ENCODE results near the gene CLEC16A. TPM values are rescaled to one million over a fixed set of nuclear protein-coding genes. Genes with fewer than 3 reads are reported as not detected.
A peak's percentile ranks its signal among the peaks of the same experiment; 100 is the strongest.
"Not testable (repeated sequence)": the region's sequence is repeated elsewhere in the genome, so short reads cannot be mapped to it uniquely, and the experiment has no call there.

Gene CLEC16A
- total RNA-seq, 1 experiment from 2014 or later, result 15.6 TPM

GRCh38 chr16:10923650-10924214, 20.6 kb upstream of the CLEC16A start:
- in situ Hi-C loops (cut with HindIII; ENCODE audit: low sequenced_read_pairs), result no loop called here
- DNase-seq (ENCODE audit: low spot score), result peak; percentile 71

GRCh38 chr16:10925285-10925684, 19.1 kb upstream of the CLEC16A start:
- in situ Hi-C loops (cut with HindIII; ENCODE audit: low sequenced_read_pairs); DNase-seq (ENCODE audit: low spot score): not testable (repeated sequence)

- in situ Hi-C loops (cut with HindIII; ENCODE audit: low sequenced_read_pairs), result no loop called here
- no peak for DNase-seq (ENCODE audit: low spot score)
Measured at GRCh38 chr16:10926094-10926493, 18.3 kb upstream of the CLEC16A start.

- DNase-seq (ENCODE audit: low spot score), result no peak
- in situ Hi-C loops (cut with HindIII; ENCODE audit: low sequenced_read_pairs), result no loop called here
Measured at GRCh38 chr16:10926867-10927266, 17.5 kb upstream of the CLEC16A start.

- DNase-seq (ENCODE audit: low spot score), result no peak
- in situ Hi-C loops (cut with HindIII; ENCODE audit: low sequenced_read_pairs), result no loop called here
Measured at GRCh38 chr16:10927497-10928112, 16.8 kb upstream of the CLEC16A start.

GRCh38 chr16:10929097-10929496, 15.3 kb upstream of the CLEC16A start:
- DNase-seq (ENCODE audit: low spot score); in situ Hi-C loops (cut with HindIII; ENCODE audit: low sequenced_read_pairs): not testable (repeated sequence)

- in situ Hi-C loops (cut with HindIII; ENCODE audit: low sequenced_read_pairs), result no loop called here
- DNase-seq (ENCODE audit: low spot score), result no peak
Measured at GRCh38 chr16:10929853-10930754, 14.3 kb upstream of the CLEC16A start.

- in situ Hi-C loops (cut with HindIII; ENCODE audit: low sequenced_read_pairs), result no loop called here
Measured at GRCh38 chr16:10930755-10931093, 13.6 kb upstream of the CLEC16A start.

GRCh38 chr16:10931134-10931533, 13.2 kb upstream of the CLEC16A start:
- in situ Hi-C loops (cut with HindIII; ENCODE audit: low sequenced_read_pairs), result no loop called here
- DNase-seq (ENCODE audit: low spot score), result no peak

More at GRCh38 chr16:10930755-10931093, 13.6 kb upstream of the CLEC16A start:
- DNase-seq (ENCODE audit: low spot score), result no peak

- in situ Hi-C loops (cut with HindIII; ENCODE audit: low sequenced_read_pairs), result no loop called here
- DNase-seq (ENCODE audit: low spot score), result no peak
Measured at GRCh38 chr16:10931977-10932632, 12.3 kb upstream of the CLEC16A start.

GRCh38 chr16:10932959-10933710, 11.2 kb upstream of the CLEC16A start:
- DNase-seq (ENCODE audit: low spot score), result no peak
- in situ Hi-C loops (cut with HindIII; ENCODE audit: low sequenced_read_pairs), result no loop called here

- in situ Hi-C loops (cut with HindIII; ENCODE audit: low sequenced_read_pairs), result no loop called here
- DNase-seq (ENCODE audit: low spot score), result no peak
Measured at GRCh38 chr16:10933865-10934264, 10.5 kb upstream of the CLEC16A start.

GRCh38 chr16:10934325-10935107, 9.8 kb upstream of the CLEC16A start:
- no peak for DNase-seq (ENCODE audit: low spot score)
- in situ Hi-C loops (cut with HindIII; ENCODE audit: low sequenced_read_pairs), result no loop called here

- in situ Hi-C loops (cut with HindIII; ENCODE audit: low sequenced_read_pairs), result no loop called here
Measured at GRCh38 chr16:10935226-10935915, 9.0 kb upstream of the CLEC16A start.

GRCh38 chr16:10936272-10936984, 7.9 kb upstream of the CLEC16A start:
- in situ Hi-C loops (cut with HindIII; ENCODE audit: low sequenced_read_pairs), result no loop called here
- DNase-seq (ENCODE audit: low spot score), result no peak

More at GRCh38 chr16:10935226-10935915, 9.0 kb upstream of the CLEC16A start:
- peak; percentile 79 for DNase-seq (ENCODE audit: low spot score)

- peak; percentile 63 for DNase-seq (ENCODE audit: low spot score)
- in situ Hi-C loops (cut with HindIII; ENCODE audit: low sequenced_read_pairs), result no loop called here
Measured at GRCh38 chr16:10937068-10937859, 7.1 kb upstream of the CLEC16A start.

All from G401 (cell line).